ENCODE results near the gene TMEM229B.

DNA sequence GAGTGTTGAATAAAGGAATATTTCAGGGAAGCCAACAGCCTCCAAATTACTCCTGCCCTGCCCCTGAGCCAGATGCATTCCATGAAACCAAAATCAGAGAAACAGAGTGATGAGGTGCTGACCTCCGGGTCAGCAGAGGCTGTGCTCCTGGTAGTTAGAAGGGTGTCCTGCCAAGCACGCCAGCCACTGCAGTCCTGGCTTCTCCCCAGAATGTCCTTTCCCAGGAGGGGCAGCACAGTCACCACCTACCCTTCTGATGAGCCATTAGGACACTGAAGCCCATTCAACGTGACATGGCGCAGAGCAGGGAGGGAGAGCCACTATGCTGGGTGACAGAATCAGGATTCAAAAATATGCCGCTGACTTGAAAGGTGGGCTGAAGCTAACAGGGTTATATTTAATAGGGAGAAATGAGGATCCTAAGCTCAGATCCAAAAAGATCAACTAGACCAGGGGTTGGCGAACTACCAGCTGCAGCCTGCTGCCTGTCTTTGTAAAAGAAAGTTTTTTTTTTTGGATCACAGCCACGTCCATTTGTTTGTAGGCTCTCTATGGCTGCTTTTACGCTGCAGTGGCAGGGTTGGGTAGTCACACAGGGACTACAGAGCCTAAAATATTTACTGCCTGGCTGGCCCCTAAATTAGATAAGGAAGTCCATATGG, 42.0 kb downstream of the TMEM229B start:
- no peak for TF ChIP-seq EZH2phosphoT487 (IDR thresholded peaks at IDR 0.05; ENCODE audit: borderline replicate concordance, low read depth, low read length)
- TF ChIP-seq, protein P1, sequence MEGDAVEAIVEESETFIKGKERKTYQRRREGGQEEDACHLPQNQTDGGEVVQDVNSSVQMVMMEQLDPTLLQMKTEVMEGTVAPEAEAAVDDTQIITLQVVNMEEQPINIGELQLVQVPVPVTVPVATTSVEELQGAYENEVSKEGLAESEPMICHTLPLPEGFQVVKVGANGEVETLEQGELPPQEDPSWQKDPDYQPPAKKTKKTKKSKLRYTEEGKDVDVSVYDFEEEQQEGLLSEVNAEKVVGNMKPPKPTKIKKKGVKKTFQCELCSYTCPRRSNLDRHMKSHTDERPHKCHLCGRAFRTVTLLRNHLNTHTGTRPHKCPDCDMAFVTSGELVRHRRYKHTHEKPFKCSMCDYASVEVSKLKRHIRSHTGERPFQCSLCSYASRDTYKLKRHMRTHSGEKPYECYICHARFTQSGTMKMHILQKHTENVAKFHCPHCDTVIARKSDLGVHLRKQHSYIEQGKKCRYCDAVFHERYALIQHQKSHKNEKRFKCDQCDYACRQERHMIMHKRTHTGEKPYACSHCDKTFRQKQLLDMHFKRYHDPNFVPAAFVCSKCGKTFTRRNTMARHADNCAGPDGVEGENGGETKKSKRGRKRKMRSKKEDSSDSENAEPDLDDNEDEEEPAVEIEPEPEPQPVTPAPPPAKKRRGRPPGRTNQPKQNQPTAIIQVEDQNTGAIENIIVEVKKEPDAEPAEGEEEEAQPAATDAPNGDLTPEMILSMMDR (conservative IDR thresholded peaks at IDR 0.05; ENCODE audit: low read length): no peak

Data from OCI-LY7 (cell line).